HG02981 (cell line): ENCODE measurements around the gene FASTKD1.
A peak's percentile ranks its signal among the peaks of the same experiment; 100 is the strongest.
"Not testable (repeated sequence)": the region's sequence is repeated elsewhere in the genome, so short reads cannot be mapped to it uniquely, and the experiment has no call there.

Source experiments
- ATAC-seq: cut with Tn5 transposase; IDR thresholded peaks from one replicate; pipeline ENCODE4 v1.9.1; 2021; ENCODE audit warnings: mild to moderate bottlenecking, moderate library complexity; ENCODE audit not compliant: unreplicated experiment

FASTKD1 gene, protein sequence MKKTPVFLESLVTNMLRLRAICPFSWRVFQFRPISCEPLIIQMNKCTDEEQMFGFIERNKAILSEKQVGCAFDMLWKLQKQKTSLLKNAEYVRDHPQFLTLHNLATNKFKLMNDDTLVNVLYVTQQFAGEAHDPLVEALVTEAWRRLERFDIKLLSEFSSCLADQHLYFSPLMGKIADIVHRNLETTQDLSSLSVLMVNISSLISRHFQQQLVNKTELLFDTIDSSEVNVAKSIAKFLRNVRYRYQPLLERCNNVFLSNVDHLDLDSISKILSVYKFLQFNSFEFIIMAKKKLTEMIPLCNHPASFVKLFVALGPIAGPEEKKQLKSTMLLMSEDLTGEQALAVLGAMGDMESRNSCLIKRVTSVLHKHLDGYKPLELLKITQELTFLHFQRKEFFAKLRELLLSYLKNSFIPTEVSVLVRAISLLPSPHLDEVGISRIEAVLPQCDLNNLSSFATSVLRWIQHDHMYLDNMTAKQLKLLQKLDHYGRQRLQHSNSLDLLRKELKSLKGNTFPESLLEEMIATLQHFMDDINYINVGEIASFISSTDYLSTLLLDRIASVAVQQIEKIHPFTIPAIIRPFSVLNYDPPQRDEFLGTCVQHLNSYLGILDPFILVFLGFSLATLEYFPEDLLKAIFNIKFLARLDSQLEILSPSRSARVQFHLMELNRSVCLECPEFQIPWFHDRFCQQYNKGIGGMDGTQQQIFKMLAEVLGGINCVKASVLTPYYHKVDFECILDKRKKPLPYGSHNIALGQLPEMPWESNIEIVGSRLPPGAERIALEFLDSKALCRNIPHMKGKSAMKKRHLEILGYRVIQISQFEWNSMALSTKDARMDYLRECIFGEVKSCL

DNA sequence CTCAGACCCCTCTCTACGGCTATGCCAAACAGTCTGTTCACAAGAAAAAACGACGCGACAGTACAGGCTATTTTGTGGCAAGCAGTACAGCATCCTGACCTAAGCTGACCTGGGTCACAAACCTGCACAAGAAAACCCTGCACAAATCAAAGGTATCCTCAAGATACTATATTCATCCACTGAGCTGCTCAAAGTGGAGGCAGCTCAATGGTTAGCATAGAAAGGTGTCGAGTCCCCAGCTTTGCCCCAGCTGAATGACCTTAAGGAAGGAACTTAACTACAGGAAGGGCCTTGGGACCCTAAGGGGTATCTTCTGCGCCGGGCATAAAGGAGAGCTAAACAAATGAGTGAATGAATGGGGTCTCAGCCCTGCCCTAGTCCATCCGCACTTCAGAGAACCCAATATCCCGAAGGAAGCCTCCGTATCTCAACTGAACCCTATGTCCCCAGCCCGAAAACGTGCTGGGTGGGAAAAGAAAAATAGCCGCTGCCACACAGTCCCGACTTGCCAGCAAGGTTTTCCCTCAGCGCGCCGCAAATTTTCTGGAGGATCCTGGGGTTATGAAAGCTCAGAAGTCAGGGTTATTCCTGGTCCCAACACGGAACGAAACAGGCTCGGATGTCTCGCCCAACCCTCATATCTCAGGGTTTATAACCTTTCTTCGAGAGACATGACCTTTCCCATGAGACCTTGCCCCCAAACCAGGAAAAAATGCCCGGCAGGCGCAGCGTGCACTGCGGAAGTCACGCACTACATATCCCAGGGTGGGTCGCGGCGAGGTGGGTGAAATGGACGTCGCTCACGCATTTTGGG, at the start of gene FASTKD1:
TSS of gene FASTKD1 (minus strand) at position 706 of the 814 bp plus-strand sequence. CDS start 1,836 bp downstream, outside the sequence.
- peak; percentile 99 for ATAC-seq

DNA sequence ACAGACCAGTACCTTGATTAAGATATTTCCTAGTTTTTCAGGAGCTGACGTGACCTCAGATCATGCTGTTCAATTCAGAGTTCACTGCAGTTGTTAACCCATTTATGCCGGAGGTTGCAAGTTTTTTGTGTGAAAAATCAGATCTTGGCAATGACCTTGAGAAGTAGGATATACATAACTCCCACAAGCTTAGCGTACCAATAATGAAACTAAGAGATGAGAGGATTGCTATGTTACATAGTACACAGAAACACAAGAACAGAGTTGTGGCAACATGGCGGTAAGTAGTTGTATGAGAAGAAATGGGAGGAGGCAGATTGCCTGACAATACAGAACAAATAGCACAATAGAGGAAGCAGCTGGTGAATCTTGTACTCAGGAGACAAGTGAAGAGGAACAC, 49.6 kb upstream of the FASTKD1 start:
- ATAC-seq, result no peak

DNA sequence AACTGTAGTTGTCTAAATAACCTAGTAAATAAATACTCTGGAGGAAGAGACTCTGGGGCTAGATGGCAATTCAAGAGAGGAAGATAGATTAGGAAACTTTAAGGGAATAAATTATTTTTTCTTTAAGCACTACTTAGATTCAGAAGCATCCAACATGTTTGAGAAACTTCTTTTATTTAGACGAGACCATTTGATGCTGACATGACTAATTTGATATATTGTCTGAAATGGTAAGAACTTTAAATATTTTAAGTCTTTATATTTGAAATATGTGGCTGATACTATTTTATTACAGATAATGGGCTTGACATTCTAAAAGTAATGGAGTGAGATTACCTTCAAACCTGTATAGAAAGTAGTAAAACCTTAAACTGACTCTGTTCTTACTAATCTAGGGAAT, 46.8 kb upstream of the FASTKD1 start:
- ATAC-seq, result no peak

DNA sequence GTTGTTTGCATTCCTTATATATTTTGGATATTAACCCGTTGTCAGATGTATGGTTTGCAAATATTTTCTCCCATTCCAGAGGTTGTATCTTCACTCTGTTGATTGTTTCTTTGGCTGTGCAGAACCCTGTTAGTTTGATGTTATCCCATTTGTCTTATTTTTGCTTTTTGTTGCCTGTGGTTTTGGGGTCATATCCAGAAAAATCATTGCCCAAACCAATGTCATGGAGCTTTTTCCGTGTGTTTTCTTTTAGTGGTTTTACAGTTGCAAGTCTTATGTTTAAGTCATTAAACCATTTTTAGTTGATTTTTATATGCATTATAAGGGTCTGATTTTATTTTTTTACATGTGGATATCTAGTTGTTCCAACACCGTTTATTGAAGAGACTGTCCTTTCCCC, 46.3 kb upstream of the FASTKD1 start:
- no peak for ATAC-seq

DNA sequence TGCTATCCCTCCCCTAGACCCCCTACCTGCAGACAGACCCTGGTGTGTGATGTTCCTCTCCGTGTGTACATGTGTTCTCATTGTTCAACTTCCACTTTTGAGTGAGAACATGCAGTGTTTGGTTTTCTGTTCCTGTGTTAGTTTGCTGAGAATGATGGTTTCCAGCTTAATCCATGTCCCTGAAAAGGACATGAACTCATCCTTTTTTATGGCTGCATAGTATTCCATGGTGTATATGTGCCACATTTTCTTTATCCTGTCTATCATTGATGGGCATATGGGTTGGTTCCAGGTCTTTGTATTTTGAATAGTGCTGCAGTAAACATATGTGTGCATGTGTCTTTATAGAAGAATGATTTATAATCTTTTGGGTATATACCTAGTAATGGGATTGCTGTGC, 42.3 kb upstream of the FASTKD1 start:
- not testable (repeated sequence) for ATAC-seq

DNA sequence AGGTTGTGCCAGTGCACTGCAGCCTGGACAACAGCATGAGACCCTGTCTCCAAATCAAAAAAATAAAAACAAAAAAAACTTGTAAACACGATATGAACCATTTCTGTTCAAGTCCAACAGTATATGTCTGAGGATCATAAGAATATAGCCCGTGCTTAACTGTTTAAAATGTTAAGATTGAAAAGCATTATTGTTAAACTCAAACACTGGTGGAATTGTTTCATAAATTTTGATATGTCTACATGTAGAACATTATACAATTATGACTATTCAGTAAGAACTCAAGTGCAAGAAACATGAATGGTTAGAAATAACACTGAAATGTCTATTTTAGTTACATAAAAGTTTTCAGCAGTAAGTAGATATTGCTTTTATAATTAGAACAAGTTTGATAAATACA, 40.2 kb upstream of the FASTKD1 start:
- no peak for ATAC-seq

DNA sequence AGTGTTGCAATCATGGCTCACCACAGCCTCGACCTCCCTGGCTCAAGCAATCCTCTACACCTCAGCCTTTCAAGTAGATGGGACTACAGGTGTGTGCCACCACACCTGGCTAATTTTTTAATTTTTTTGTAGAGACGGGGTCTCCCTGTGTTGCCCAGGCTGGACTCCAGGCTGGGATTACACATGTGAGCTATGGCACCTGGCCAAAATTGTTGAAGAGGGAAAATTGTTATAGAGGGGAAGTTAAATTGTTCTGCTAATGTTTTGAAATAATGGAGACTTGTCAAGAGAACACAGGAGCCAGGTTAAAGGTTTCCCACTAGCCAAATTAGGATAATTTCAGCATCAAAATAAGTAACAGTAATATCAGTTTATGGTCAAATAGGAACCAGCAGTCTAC, 35.6 kb upstream of the FASTKD1 start:
- no peak for ATAC-seq

DNA sequence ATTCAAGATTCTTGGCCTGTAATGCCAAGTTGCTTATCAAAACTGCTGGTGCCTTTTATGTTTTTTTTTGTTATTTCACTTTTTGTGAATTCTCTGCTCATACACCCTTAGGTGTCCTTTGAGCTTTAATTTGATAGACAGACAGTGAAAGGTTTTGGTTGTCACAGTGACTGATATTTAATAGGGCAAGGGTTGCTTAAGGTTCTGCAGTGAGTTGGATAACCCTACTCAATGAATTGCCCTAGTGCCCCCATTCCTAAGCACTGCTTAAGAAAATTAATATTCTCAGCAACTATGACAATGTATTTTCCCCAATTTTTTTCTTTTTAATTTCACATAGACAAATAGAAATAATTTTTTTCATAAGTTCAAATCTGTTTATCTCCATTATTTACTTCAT, 25.9 kb upstream of the FASTKD1 start:
- ATAC-seq, result no peak

DNA sequence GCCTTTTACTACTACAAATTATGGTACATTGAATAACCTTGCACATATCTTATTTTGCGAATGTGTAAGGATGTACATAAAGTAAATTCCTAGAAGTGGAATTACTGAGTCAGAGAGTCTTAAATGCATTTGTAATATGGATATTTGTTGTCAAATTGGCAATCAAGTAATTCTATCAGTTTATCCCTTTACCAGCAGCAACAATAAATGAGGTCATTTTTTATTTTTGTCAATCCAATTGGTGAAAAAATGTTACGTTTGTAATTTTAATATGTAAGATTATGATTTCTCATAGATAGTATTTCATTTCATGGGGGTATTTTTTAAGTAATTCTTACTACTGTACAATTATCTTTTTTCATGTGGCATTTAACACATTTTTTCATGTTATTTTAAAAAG, 25.3 kb upstream of the FASTKD1 start:
- ATAC-seq, result no peak

DNA sequence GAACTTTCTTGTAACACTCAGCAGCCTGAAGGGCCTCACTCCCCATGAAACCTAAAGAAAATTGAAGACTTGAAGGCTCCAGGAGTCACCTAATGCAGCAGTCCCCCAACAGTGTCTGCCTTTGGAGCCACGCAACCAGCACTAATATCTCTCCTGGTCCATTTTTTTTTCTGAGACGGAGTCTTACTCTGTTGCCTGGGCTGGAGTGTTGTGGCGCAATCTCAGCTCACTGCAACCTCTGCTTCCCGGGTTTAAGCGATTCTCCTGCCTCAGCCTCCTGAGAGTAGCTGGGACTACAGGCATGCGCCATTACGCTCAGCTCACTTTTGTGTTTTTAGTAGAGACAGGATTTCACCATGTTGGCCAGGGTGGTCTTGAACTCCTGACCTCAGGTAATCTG, 22.9 kb upstream of the FASTKD1 start:
- ATAC-seq, result not testable (repeated sequence)

DNA sequence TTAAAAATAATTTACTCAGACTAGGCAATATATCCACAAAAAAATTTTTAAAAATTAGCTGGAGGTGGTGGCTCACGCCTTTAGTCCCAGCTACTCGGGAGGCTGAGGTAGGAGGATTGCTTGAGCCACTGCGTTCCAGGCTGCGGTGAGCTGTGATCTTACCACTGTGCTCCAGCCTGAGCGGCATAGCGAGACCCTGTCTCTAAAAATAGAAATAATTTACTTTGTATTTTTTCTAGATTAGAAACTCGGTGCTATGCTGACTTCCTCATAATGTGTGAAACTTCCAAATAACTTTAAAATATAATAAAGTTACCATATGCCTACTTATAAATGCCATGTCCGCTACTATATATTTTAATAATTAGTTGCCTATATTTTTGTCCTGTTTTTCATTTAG, 17.1 kb upstream of the FASTKD1 start:
- ATAC-seq, result no peak

DNA sequence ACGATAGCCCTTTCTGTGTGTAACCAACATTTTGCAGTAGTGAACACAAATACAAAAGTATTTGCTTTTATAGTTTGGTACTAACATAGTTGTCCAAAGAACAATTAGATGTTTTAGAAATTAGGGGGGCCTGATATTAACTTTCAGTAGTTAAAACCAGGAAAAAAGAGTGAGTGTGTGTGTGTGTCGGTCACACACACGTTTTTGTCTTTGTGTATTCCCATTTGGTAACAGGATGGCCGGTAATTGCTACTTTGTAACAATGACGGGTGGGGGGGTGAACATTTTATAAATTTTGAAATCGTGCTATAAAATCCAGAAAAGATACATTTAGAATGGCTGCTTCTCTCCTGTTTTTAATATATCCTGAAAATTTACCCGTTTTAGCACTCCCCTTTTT, 12.0 kb upstream of the FASTKD1 start:
- ATAC-seq, result no peak

DNA sequence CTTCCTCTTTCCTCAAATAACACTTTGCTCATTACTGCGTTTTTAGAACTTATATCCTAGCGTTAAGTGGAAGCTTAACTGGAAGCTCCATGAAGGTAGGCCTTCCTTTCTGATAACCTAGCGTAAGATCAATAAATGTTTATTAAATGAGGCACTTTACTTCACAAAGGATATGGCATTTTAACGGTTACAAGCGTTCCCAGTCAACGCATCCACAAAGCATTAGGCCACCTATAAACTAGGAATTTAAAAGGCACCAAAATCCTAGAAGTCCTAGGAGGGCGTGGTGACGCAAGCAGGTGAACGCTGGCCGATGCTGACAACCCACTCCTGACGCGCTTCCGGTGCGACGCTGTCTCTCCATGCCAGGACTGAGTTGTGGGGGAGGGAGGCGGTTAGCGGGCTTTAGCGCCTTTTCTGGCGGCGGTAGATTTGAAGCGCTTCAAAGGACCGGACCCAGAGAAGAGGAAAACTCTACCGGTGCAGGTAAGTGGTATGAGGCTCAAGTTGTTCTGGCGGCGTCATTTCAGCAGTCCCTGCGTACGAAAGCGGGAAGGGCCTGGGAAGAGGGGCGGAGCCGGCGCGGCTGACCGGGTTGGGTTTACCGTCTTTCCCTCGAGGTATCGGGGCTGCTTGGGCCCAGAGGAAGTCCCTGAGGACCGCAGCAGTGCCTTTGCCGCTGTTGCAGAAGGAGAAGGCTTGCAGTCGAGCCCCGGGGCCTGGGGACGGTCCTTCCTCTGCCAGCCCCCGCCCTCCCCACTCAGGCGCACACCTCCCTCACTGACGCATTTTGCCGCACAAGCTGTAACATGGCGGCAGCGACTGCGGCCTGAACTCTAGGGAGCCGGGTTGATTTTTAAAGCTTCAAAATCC, 10.6 kb upstream of the FASTKD1 start, which contains the start of gene PPIG:
TSS of gene PPIG (plus strand) at position 347 of the 873 bp plus-strand sequence. CDS start 19,691 bp downstream, outside the sequence.
- ATAC-seq, result peak; percentile 88

DNA sequence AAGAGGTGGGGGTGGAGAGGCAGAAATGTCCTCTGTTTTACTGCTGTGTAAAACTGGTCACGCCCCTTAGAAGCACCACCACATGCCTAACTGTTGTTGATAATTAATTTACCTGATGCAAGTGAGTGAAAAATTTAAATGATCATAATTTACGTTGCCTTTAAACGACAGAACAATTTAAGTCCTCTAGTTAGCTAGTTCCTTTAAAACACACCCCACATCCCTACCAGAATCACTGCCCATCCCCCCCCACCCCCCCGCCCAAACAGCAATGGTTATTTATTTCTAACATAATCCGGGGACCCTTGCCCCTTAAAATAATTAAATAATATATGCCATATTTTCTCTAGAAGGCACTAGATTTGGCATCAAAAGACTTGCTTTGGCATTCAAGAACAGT, 9.9 kb upstream of the FASTKD1 start:
- ATAC-seq, result no peak

DNA sequence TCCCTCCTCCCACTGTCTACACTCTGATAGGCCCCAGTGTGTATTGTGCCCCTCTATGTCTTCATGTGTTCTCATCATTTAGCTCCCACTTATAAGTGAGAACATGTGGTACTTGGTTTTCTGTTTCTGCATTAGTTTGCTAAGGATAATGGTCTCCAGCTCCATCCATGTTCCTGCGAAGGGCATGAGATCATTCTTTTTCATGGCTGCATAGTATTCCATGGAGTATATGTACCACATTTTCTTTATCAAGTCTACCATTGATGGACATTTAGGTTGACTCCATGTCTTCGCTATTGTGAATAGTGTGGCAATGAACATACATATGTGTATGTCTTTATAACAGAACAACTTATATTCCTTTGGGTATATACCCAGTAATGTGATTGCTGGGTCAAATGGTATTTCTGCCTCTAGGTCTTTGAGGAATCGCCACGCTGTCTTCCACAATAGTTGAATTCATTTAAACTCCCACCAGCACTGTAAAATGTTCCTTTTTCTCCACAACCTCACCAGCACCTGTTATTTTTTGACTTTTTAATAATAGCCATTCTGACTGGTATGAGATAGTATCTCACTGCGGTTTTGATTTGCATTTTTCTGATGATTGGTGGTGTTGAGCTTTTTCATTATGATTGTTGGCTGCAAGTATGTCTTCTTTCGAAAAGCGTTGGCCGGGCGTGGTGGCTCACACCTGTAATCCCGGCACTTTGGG, 9.0 kb upstream of the FASTKD1 start:
- not testable (repeated sequence) for ATAC-seq

DNA sequence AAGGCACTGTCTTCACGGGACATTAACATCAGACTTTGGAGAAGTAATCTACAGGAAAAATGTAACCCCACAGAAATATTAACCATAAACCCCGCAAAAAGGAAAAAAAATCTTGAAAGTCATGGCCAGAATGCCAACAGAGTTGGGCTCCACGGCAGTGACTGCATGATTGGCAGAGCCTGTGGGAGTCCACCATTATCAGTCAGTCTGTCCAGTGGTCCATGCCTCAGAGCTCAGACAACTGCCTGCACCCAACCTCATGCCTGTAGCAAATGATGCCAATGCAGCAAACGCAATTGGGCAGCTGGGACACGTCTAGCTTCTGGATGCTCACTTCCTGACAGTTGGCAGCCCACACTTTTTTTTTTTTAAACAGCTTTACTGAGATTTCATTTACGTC, 5.4 kb upstream of the FASTKD1 start:
- no peak for ATAC-seq

DNA sequence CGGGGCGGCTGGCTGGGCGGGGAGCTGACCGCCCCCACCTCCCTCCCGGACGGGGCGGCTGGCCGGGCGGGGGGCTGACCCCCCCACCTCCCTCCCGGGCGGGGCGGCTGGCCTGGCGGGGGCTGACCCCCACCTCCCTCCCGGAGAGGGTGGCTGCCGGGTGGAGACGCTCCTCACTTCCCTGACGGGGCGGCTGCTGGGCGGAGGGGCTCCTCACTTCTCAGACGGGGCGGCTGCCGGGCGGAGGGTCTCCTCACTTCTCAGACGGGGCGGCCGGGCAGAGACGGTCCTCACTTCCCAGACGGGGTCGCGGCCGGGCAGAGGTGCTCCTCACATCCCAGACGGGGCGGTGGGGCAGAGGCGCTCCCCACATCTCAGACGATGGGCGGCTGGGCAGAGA, 1.6 kb upstream of the FASTKD1 start:
- not testable (repeated sequence) for ATAC-seq

DNA sequence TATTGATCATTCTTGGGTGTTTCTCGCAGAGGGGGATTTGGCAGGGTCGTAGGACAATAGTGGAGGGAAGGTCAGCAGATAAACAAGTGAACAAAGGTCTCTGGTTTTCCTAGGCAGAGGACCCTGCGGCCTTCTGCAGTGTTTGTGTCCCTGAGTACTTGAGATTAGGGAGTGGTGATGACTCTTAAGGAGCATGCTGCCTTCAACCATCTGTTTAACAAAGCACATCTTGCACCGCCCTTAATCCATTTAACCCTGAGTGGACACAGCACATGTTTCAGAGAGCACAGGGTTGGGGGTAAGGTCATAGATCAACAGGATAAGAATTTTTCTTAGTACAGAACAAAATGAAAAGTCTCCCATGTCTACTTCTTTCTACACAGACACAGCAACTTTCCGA, 874 bp upstream of the FASTKD1 start:
- not testable (repeated sequence) for ATAC-seq

DNA sequence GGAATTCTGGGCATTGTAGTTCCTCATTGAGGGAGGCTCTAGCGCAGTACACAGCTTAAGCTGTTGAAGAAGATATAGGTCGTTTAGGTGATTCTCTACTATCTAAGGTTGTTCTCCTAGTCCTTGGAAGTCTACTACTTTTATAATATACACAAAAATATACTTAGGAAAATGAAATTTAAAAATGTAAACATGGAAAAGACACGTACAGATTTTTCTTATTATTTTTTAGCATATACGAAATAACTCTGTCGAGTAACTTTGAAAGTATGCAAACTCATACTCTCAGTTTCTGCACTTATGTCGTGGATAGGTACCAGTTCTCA, 272 bp upstream of the FASTKD1 start:
- ATAC-seq, result no peak

DNA sequence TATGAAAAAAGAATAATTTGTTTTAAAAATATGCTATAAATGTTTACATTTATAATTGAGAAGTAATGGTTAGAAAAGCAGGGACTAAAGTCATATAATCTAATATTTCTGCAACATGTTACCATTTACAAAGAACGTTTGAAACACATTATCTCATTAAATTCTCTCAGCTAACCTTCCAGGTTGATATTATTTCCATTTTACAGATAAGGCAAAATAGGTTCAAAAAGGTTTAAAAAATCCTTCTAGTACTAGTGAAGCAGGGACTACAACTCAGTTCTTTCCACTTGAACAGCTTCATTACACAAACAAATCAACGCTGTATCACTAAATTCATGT, 875 bp downstream of the FASTKD1 start:
- no peak for ATAC-seq
